GM12892 (cell line): Measurements from ENCODE around the gene COQ10B.

Experiments used
- POLR2A ChIP-seq: IDR thresholded peaks from 2 replicates; pipeline ENCODE4 v1.6.1; 2011; ENCODE audit warnings: low read depth, low read length, control low read depth
- POLR2AphosphoS5 ChIP-seq: IDR thresholded peaks from 2 replicates; pipeline ENCODE4 v1.6.1; 2011; ENCODE audit warnings: low read depth, low read length, control low read depth

DNA sequence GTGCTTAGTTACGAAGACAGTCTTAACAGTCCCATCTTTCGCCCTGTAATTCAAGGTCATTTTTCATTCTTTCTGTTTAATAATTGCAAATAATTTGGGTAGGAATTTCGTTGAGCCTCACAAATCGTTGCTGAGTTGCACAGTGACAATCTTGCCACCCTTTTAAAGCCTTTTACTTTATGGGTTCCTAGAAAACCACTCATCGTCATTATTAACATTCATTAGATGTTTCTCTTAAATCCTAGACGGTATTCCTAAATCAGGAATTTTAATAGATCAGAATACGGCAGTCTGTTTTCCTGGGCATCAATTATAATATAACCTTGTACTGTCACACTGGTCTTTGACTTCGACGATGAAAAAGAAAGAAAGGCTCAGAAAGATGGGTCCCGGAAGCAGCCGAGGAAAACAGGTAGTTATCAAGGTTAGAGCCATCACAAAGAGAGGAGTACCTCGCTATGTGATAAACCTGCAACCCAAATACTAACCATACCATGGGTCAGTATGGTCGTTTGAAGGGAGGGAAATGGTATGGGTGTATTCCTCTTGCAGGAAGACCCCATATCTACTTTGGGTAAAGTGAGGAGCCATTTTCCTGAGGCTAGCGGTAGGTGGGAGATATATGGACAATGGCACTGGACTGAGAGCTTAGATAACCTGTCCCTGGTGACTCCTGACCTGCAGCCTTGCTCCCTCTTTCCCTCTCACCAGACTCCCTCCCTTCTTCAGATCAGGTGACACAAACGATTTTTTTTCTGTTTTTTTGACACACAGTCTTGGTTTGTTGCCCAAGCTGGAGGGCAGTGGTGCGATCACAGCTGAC is 17.5 kb upstream of the COQ10B start:
- TF ChIP-seq POLR2A (no peak), POLR2AphosphoS5 (no peak; the same call in 1 of the 2 replicates)
